ENCODE results near the gene ZNF786. TPM values are rescaled to one million over a fixed set of nuclear protein-coding genes. Genes with fewer than 3 reads are reported as not detected.
A peak's percentile ranks its signal among the peaks of the same experiment; 100 is the strongest.

Gene ZNF786
- total RNA-seq, 1 donor from 2014 or later = 8.3 TPM

GRCh38 chr7:149084407-149084806 lies 6.1 kb downstream of the ZNF786 start:
- Histone ChIP-seq H3K9me3 (no peaks in the 10 kb centered on the region), H3K4me3 (no peak overlapping the region), H3K27ac (no peak overlapping the region), H3K4me1 (peaks cover 8% of the 10 kb centered on the region), H3K36me3 (no peaks in the 10 kb centered on the region), H3K27me3 (no peaks in the 10 kb centered on the region)
- intact Hi-C loops (cut with DNase I) = no loop called here
- DNase-seq (ENCODE audit: extremely low spot score in 2 of 2) = no peak
- TF ChIP-seq POLR2A (IDR thresholded peaks at IDR 0.05) (no peak), CTCF (IDR thresholded peaks at IDR 0.05) (no peak), POLR2AphosphoS5 (IDR thresholded peaks at IDR 0.05; ENCODE audit: insufficient read depth in 1 of 2, low read depth in 1 of 2) (no peak)

GRCh38 chr7:149081914-149082313 lies 8.6 kb downstream of the ZNF786 start:
- Histone ChIP-seq H3K4me3 (no peak overlapping the region), H3K36me3 (no peaks in the 10 kb centered on the region), H3K4me1 (no peaks in the 10 kb centered on the region), H3K27ac (no peak overlapping the region), H3K27me3 (no peaks in the 10 kb centered on the region), H3K9me3 (no peaks in the 10 kb centered on the region)
- TF ChIP-seq POLR2AphosphoS5 (IDR thresholded peaks at IDR 0.05; ENCODE audit: insufficient read depth in 1 of 2, low read depth in 1 of 2) = no peak
- TF ChIP-seq POLR2A (IDR thresholded peaks at IDR 0.05) = no peak
- no peak for TF ChIP-seq CTCF (IDR thresholded peaks at IDR 0.05)
- intact Hi-C loops (cut with DNase I) = no loop called here
- DNase-seq (ENCODE audit: extremely low spot score in 2 of 2) = no peak

GRCh38 chr7:149077594-149077993 lies 12.9 kb downstream of the ZNF786 start:
- no peak overlapping the region for H3K27ac ChIP-seq
- DNase-seq (ENCODE audit: extremely low spot score in 2 of 2) = no peak
- H3K4me1 ChIP-seq = no peaks in the 10 kb centered on the region
- no peaks in the 10 kb centered on the region for H3K9me3 ChIP-seq
- TF ChIP-seq CTCF (IDR thresholded peaks at IDR 0.05) = no peak
- TF ChIP-seq POLR2AphosphoS5 (IDR thresholded peaks at IDR 0.05; ENCODE audit: insufficient read depth in 1 of 2, low read depth in 1 of 2) = no peak
- no peak for TF ChIP-seq POLR2A (IDR thresholded peaks at IDR 0.05)
- no peak overlapping the region for H3K4me3 ChIP-seq
- peaks cover 0 to 7% of the 10 kb centered on the region in 2 donors for H3K36me3 ChIP-seq
- H3K27me3 ChIP-seq = no peaks in the 10 kb centered on the region
- intact Hi-C loops (cut with DNase I) = no loop called here

- Histone ChIP-seq H3K4me3 (no peak overlapping the region), H3K36me3 (peaks cover 0 to 30% of the 10 kb centered on the region in 2 donors), H3K4me1 (no peaks in the 10 kb centered on the region), H3K9me3 (no peaks in the 10 kb centered on the region), H3K27ac (peak overlapping the region; percentile 4), H3K27me3 (no peaks in the 10 kb centered on the region)
- intact Hi-C loops (cut with DNase I) = no loop called here
- DNase-seq (ENCODE audit: extremely low spot score in 2 of 2) = no peak
- TF ChIP-seq CTCF (IDR thresholded peaks at IDR 0.05) (no peak), POLR2A (IDR thresholded peaks at IDR 0.05) (no peak), POLR2AphosphoS5 (IDR thresholded peaks at IDR 0.05; ENCODE audit: insufficient read depth in 1 of 2, low read depth in 1 of 2) (no peak)
Observed at GRCh38 chr7:149075286-149075685, 15.2 kb downstream of the ZNF786 start.

- H3K27ac ChIP-seq = no peak overlapping the region
- TF ChIP-seq POLR2AphosphoS5 (IDR thresholded peaks at IDR 0.05; ENCODE audit: insufficient read depth in 1 of 2, low read depth in 1 of 2) (no peak), CTCF (IDR thresholded peaks at IDR 0.05) (no peak), POLR2A (IDR thresholded peaks at IDR 0.05) (no peak)
- intact Hi-C loops (cut with DNase I) = no loop called here
Observed at GRCh38 chr7:149074116-149074885, 16.2 kb downstream of the ZNF786 start.

More at GRCh38 chr7:149074116-149074885, 16.2 kb downstream of the ZNF786 start:
- Histone ChIP-seq H3K27me3 (no peaks in the 10 kb centered on the region), H3K36me3 (peaks cover 0 to 33% of the 10 kb centered on the region in 2 donors), H3K4me1 (no peaks in the 10 kb centered on the region), H3K9me3 (no peaks in the 10 kb centered on the region), H3K4me3 (no peak overlapping the region)
- no peak for DNase-seq (ENCODE audit: extremely low spot score in 2 of 2)

Data from vagina (tissue), 2 donors.